Neuron (in vitro differentiated cells): Measurements from ENCODE around the gene PLCH1.

Source experiments
- H2AFZ ChIP-seq: one replicate; pipeline ENCODE4 v1.6.1; 2013; ENCODE audit warnings: low read depth, mild to moderate bottlenecking, inconsistent platforms, low read length, moderate library complexity
- H3K27me3 ChIP-seq: one replicate; pipeline ENCODE4 v1.6.1; 2013; ENCODE audit warnings: low read length; ENCODE audit not compliant: insufficient read depth
- H3K36me3 ChIP-seq: one replicate; pipeline ENCODE4 v1.6.1; 2013; ENCODE audit warnings: low read length; ENCODE audit not compliant: insufficient read depth
- H3K4me1 ChIP-seq: one replicate; pipeline ENCODE4 v1.6.1; 2013; ENCODE audit warnings: low read length; ENCODE audit not compliant: insufficient read depth
- H3K4me3 ChIP-seq: 2 replicates; pipeline ENCODE4 v1.5.1; 2013; ENCODE audit warnings: mild to moderate bottlenecking, low read length, moderate library complexity
- H3K9me3 ChIP-seq: one replicate; pipeline ENCODE4 v1.6.1; 2013; ENCODE audit warnings: low read length

The PLCH1 gene

DNA sequence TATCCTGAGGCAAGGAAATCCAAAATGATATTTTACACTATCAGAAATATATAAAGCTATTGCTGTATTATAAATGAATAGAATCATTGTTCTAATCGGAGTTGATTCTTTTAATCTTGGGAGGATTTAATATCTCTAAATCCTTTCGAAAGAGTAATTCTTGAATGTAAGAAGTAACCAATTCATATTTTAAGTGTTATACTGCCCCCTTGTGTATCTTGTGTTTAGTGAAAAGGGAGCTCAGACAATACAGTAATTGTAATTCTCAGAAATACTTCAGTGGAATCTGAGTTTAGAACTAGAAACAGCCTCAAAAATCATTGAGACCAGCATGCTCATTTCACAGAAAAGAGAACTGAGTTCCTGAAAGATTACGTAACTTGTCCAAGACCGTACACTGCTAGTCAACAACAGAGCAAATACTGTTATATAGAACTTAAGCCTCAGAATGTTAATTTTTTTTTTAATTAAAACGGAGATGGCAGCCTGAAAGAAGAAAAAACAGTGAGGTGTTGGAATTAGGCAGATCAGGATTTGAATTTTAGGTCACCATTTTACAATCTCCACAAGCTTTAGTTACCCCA lies 42.9 kb downstream of the PLCH1 start:
- no peak overlapping the region for H2AFZ ChIP-seq
- H3K4me3 ChIP-seq = no peak overlapping the region
- H3K36me3 ChIP-seq = peaks cover 10% of the 10 kb centered on the region
- H3K4me1 ChIP-seq = peaks cover 43% of the 10 kb centered on the region
- no peaks in the 10 kb centered on the region for H3K27me3 ChIP-seq
- peaks cover 2% of the 10 kb centered on the region for H3K9me3 ChIP-seq

DNA sequence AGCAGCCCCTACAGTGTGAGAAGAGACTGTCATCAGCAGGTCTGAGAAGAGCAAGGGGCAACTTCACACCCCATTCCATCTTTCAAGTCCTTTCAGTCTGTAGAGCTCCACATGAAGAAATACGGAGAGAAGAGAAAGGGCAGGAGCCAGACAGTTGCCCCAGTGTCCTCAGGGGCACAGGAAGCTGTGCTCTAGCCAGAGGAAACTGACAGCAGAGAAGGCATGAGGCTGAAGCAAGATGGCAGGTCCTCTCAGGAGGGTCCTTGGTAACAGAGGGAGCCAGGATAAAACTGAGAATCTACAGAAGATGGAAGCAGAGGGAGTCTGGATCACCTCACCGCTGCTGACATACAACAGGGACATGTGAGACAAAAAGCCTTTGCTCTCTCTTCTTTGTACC lies 47.3 kb downstream of the PLCH1 start:
- H3K4me1 ChIP-seq = peaks cover 26% of the 10 kb centered on the region
- no peaks in the 10 kb centered on the region for H3K27me3 ChIP-seq
- H3K36me3 ChIP-seq = peaks cover 9% of the 10 kb centered on the region
- no peak overlapping the region for H2AFZ ChIP-seq
- no peak overlapping the region for H3K4me3 ChIP-seq
- peaks cover 2% of the 10 kb centered on the region for H3K9me3 ChIP-seq

DNA sequence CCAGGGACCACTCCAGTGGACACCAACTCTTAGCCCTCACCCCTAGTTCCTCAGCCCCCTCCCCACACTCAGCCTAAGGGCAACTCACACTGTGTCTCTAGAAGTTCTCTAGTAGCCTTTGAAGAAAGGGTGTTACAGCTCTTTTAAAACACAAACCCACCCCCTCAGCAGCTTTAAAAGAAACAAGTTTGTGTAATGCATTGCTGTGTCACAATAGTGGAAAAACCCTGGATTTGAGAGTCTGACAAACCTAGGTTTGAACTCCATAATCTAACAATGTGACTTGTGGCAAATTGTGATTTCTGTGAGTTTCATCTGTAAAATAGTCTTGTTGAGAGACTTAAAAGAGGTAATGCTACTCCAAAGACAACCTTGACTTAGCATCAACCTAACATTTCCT lies 54.0 kb downstream of the PLCH1 start:
- no peaks in the 10 kb centered on the region for H3K9me3 ChIP-seq
- no peak overlapping the region for H3K4me3 ChIP-seq
- peaks cover 12% of the 10 kb centered on the region for H3K36me3 ChIP-seq
- no peak overlapping the region for H2AFZ ChIP-seq
- no peaks in the 10 kb centered on the region for H3K27me3 ChIP-seq
- peaks cover 11% of the 10 kb centered on the region for H3K4me1 ChIP-seq

DNA sequence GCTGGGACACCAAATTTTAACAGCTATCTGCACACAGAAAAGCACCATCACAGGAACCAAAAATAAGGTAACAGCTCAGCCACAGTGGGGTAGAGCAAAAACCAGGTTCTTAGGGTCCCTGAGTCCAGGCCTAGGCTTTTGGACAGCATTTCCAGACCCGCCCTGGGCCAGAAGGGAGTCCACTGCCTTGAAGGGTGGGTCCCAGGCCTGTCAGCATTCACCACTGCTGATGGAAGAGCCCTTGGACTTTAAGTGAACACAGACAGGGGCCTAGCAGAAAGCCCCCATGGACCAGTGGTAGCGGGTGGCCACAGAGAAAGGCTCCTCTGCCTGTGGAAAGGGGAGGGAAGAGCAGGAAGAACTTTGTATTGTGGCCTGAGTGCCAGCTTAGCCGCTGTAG lies 56.4 kb downstream of the PLCH1 start:
- H3K27me3 ChIP-seq = no peaks in the 10 kb centered on the region
- H3K4me3 ChIP-seq = no peak overlapping the region

DNA sequence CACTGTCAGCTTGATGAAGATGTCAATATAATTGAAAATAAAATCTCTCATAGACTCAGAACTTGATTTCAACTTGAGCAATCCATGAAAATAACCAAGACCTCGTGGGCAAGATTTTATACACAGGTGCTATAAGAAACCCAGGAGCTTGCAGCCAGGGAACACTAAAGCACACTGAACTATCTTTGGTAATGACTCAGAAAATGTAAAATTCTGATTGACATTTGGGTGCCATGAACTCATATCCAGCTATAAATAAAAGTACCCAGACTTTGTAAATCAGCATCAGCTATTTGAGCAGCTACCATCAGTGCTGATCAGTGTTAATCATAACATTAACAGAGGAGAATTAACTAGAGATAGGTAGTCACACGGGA lies 61.5 kb downstream of the PLCH1 start:
- Histone ChIP-seq H3K36me3 (peaks cover 5% of the 10 kb centered on the region), H3K9me3 (no peaks in the 10 kb centered on the region), H3K4me3 (no peak overlapping the region), H2AFZ (no peak overlapping the region), H3K27me3 (no peaks in the 10 kb centered on the region), H3K4me1 (no peaks in the 10 kb centered on the region)

More for the DNA sequence above, 56.4 kb downstream of the PLCH1 start:
- H3K4me1 ChIP-seq = no peaks in the 10 kb centered on the region
- H3K9me3 ChIP-seq = no peaks in the 10 kb centered on the region
- H2AFZ ChIP-seq = no peak overlapping the region
- peaks cover 12% of the 10 kb centered on the region for H3K36me3 ChIP-seq

DNA sequence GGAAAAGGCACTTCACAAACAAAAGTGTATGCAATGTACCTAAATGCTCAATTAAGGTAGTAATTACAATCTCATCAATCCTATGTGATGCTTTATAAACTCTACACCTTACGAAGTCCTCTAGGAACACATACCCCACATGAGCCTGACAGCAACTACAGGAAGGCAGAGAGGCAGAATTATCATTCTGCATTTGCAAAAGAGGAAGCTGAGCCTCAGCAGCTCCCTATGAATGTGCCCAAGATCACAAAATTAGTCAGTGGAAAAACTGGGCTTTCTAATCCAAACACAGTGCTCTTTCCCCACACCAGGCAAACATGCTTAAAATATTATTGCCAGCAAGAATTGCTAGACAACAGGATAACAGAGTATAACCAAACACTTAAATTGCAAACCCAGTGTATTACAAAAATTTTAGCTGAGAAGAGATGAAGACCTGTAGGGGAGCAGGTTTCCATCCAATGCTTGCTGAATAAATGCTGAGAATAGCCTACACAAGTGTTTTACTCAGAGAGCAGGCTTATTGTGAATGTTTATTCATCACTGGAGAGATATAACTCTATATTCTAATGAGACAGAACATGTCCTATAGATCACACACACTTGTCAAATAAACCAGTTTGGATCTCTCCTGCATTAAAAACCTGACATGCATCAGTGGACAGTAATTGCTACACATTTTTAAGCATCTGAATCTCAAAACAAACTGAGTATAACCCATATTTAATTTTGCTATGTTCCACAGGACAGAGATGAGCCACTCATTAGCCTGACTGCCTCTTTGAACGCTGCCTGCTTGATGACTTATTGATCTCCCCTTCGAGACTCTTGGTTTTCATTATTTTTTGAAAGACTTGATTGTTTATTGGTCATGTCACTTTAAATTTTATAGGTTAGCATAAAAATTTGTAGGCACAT lies 62.2 kb downstream of the PLCH1 start:
- Histone ChIP-seq H2AFZ (no peak overlapping the region), H3K4me3 (no peak overlapping the region), H3K36me3 (peaks cover 5% of the 10 kb centered on the region), H3K9me3 (no peaks in the 10 kb centered on the region), H3K27me3 (no peaks in the 10 kb centered on the region), H3K4me1 (no peaks in the 10 kb centered on the region)

DNA sequence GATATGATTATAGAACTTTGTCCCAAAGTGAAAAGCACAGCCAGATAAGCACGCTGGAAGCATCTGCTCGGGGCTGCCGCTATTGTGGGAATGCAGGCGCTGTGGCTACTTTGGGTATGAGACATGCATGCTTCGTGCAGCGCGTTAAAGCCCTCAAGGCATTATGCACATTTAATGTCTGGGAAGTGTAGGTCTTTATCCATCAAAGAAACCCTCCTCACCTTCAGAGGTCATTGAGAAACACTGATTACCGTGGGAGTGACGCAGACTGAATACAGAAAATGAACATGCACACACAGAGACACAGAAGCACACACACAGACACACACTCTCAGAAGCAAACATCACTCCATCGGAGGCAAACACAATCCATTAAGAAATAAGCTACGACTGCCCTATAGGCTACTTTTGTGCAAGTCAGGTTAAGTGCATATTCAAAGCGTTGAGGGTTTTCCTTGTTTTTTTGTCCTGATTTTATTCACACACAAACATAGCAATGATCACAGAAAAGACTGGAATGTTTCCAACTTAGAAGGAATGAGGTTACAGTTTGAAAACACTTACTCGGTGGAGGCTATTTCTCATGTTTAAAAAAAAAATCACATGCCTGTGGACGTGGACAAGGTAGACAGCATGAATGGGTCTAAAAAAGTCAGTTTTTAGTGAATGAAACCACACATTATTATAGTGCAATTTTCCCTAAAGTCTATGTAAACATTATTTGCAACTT lies 68.5 kb downstream of the PLCH1 start:
- H3K4me3 ChIP-seq = peak overlapping the region; percentile 21
- no peaks in the 10 kb centered on the region for H3K27me3 ChIP-seq
- H2AFZ ChIP-seq = no peak overlapping the region
- H3K4me1 ChIP-seq = peaks cover 12% of the 10 kb centered on the region
- no peaks in the 10 kb centered on the region for H3K36me3 ChIP-seq
- no peaks in the 10 kb centered on the region for H3K9me3 ChIP-seq

DNA sequence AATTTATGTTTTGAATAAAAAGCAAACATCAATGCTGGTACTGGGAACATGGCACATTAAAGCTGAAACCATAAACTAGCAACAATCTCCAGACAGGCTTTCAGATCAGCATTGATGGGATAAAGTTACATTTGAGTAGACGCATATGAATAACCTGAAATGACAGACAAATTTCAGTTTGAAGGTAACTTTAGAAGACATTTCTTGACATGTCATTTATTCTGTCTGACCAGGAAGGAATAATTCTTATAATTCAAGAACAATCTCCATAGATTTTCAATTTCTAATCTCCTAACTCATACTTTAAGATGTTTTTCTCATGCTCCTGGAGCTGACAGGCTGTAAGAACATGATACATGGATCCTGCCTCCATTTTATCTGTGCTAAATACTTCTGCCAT lies 69.8 kb downstream of the PLCH1 start:
- no peak overlapping the region for H2AFZ ChIP-seq
- no peaks in the 10 kb centered on the region for H3K9me3 ChIP-seq
- no peaks in the 10 kb centered on the region for H3K36me3 ChIP-seq
- H3K4me3 ChIP-seq = no peak overlapping the region
- H3K4me1 ChIP-seq = peaks cover 12% of the 10 kb centered on the region
- H3K27me3 ChIP-seq = no peaks in the 10 kb centered on the region

DNA sequence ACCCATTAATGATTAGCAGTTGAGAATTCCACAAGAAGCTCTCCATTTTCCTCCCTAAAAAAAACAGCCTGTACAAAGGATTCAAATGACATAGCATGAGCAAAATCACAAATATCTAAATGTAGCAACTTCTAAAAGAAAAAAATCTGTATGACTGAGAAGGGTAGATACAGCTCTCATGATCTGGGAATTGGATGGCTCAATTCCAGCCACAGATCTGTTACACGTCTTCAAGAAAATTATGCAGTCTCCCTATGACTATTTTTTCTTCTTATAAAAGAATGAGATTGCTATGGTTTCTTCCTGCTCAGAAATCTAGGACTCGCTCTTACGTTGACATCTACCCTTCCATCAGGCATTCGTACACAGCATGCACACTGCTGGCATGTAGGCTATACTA lies 71.5 kb downstream of the PLCH1 start:
- H3K4me1 ChIP-seq = peaks cover 12% of the 10 kb centered on the region
- H3K9me3 ChIP-seq = no peaks in the 10 kb centered on the region
- no peak overlapping the region for H2AFZ ChIP-seq
- H3K27me3 ChIP-seq = no peaks in the 10 kb centered on the region
- no peaks in the 10 kb centered on the region for H3K36me3 ChIP-seq
- H3K4me3 ChIP-seq = no peak overlapping the region

DNA sequence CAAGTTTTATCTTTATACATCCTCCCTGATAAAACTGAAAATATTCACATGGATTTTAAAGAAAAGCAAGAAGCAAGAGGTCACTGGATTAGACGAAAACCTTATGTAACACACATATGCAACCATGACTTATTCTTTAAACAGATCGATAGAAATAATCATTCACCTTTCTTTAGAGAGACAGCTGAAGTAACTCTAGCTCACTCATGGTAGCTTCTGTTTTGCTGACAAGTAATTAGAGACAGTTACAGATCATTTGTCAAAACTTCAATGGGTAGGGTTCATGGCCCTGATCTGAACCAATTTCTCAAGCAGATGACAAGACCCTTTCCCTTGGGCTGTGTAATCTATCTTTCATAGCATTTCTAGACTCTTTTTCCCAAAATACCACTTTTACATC lies 74.5 kb downstream of the PLCH1 start:
- Histone ChIP-seq H2AFZ (no peak overlapping the region), H3K4me1 (no peaks in the 10 kb centered on the region), H3K36me3 (no peaks in the 10 kb centered on the region), H3K4me3 (no peak overlapping the region), H3K9me3 (no peaks in the 10 kb centered on the region), H3K27me3 (no peaks in the 10 kb centered on the region)

DNA sequence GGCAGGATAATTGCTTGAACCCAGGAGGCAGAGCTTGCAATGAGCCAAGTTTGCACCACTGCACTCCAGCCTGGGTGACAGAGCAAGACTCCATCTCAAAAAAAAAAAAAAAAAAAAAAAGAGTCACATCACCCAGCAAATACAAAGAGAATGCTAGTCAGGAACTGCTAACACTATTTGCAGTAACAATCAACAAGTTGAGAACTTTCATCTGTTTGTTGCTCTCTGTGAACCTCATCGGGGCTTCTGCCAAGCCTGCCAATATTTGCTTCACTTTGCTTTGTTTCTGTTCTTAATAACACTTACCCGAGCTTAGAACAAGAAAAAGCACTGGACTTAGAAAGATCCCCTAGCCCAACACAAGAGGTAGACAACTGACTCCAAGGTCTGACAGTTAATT lies 76.9 kb downstream of the PLCH1 start:
- no peaks in the 10 kb centered on the region for H3K9me3 ChIP-seq
- no peak overlapping the region for H2AFZ ChIP-seq
- no peaks in the 10 kb centered on the region for H3K4me1 ChIP-seq
- no peak overlapping the region for H3K4me3 ChIP-seq
- H3K27me3 ChIP-seq = no peaks in the 10 kb centered on the region
- H3K36me3 ChIP-seq = no peaks in the 10 kb centered on the region

DNA sequence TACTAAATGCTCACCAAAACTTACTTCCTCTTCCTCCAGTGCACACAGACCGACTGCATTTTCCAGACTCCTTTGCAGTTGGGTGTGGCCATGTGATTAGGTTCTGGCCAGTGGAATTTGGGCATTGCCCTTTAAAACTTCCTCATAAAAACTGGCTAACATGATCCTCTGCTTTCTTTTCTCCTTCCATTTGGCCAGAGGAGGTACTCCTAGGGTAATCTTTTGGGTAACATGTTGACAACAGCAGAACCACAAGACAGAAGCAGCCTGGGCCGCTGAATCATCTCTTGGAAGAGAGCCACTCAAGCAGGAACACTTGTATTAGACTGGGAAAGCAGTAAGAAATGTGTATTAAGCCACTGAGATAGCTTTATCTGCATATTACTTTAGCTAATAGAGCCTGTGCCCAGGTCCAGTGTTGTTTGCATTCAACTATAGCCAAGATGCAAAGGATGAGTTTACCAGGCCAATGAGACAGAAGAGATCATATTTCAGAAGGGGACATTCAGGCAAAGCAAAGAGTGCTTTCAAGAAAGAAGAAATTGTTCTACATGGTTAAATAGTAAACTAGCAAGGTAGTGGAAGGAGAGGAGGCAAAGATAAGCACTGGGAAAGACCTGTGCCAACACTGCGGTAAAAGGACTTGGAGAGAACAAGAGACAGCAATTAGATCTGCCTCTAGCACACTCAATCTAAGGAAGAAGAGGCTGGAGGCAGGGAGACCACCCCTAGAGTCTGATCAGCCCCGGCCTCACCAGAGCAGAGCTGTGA lies 79.8 kb downstream of the PLCH1 start:
- Histone ChIP-seq H3K4me1 (no peaks in the 10 kb centered on the region), H3K36me3 (no peaks in the 10 kb centered on the region), H3K27me3 (no peaks in the 10 kb centered on the region), H3K4me3 (no peak overlapping the region), H2AFZ (no peak overlapping the region), H3K9me3 (no peaks in the 10 kb centered on the region)
